AG04450 (cell line): ENCODE results near the gene ZSWIM8. TPM values are rescaled to one million over a fixed set of nuclear protein-coding genes. Genes with fewer than 3 reads are reported as not detected.

Experiments
- CTCF ChIA-PET: fragments of 300-600, 350-600 bp; formaldehyde crosslinking; extraction: SDS; loops from one replicate; lab custom pipeline; 2022; ENCODE audit warnings: antibody characterized with exemption, inconsistent platforms; lab: Charles Lee
- POLR2A ChIA-PET: fragments of 350-600 bp; formaldehyde crosslinking; extraction: SDS; loops from one replicate; lab custom pipeline; 2021; ENCODE audit warnings: antibody characterized with exemption, inconsistent platforms; lab: Yijun Ruan, JAX
- DNase-seq: peaks from one replicate; pipeline ENCODE4 v3.0.0-alpha.2; 2011; ENCODE audit warnings: low read depth, low spot score
- H3K27ac ChIP-seq: one replicate; pipeline ENCODE4 v1.5.1; 2012; ENCODE audit warnings: low read depth, low read length, control low read depth
- H3K27me3 ChIP-seq: one replicate; pipeline ENCODE4 v1.6.0; 2012; ENCODE audit warnings: low read length; ENCODE audit not compliant: control insufficient read depth, insufficient read depth
- H3K4me3 ChIP-seq: 2 replicates; pipeline ENCODE4 v1.5.1; 2011; ENCODE audit warnings: mild to moderate bottlenecking, low read depth, low read length, control low read depth
- H3K9me3 ChIP-seq: 2 replicates; pipeline ENCODE4 v1.5.1; 2012; ENCODE audit warnings: low read length; ENCODE audit not compliant: control insufficient read depth, insufficient read depth
- CTCF ChIP-seq: IDR thresholded peaks from 2 replicates; pipeline ENCODE4 v1.5.1; 2011; ENCODE audit warnings: low read depth, low read length, control low read depth, inconsistent platforms
- polyA plus RNA-seq: library from polyadenylated mRNA; depleted of rRNA; stranded (reverse); fragments of >200 nt; gene quantifications from 2 replicates; pipeline ENCODE4 v1.2.3, GENCODE V29; 2011

The ZSWIM8 gene
- polyA plus RNA-seq, 1 experiment, result 44.2 TPM

GRCh38 chr10:73836427-73836980, 51.1 kb downstream of the ZSWIM8 start:
- Histone ChIP-seq H3K27ac (peak overlapping the region; percentile 81), H3K27me3 (no peaks in the 10 kb centered on the region), H3K9me3 (no peaks in the 10 kb centered on the region), H3K4me3 (no peak overlapping the region)
- POLR2A ChIA-PET, result interaction anchor here (0.6 kb wide), 1 partner anchor 178 kb away, joined by 5 read pairs; no protein-coding TSS in a partner anchor
- CTCF ChIA-PET, result interaction anchor here (0.8 to 2.3 kb wide), 4 partner anchors 9 to 37 kb away, joined by 3 to 8 read pairs (median 4); no protein-coding TSS in a partner anchor
- no peak for TF ChIP-seq CTCF
- DNase-seq, result no peak

GRCh38 chr10:73837072-73837471, 51.7 kb downstream of the ZSWIM8 start:
- DNase-seq, result peak; percentile 42
- ChIA-PET POLR2A (no interaction called here), CTCF (interaction anchor here (0.8 to 2.3 kb wide), 4 partner anchors 8 to 37 kb away, joined by 3 to 8 read pairs (median 4); no protein-coding TSS in a partner anchor)
- TF ChIP-seq CTCF, result no peak
- Histone ChIP-seq H3K27ac (peak overlapping the region; percentile 81), H3K27me3 (no peaks in the 10 kb centered on the region), H3K9me3 (no peaks in the 10 kb centered on the region), H3K4me3 (no peak overlapping the region)

GRCh38 chr10:73838008-73838567, 52.7 kb downstream of the ZSWIM8 start:
- ChIA-PET CTCF (interaction anchor here (1.9 to 2.3 kb wide), 2 partner anchors 10 to 12 kb away, joined by 8 to 9 read pairs; no protein-coding TSS in a partner anchor), POLR2A (no interaction called here)
- no peaks in the 10 kb centered on the region for H3K9me3 ChIP-seq
- no peak overlapping the region for H3K27ac ChIP-seq
- DNase-seq, result no peak
- TF ChIP-seq CTCF, result no peak
- H3K4me3 ChIP-seq, result no peak overlapping the region
- no peaks in the 10 kb centered on the region for H3K27me3 ChIP-seq

- DNase-seq, result no peak
- H3K9me3 ChIP-seq, result no peaks in the 10 kb centered on the region
- CTCF ChIA-PET, result interaction anchor here (0.6 to 1.9 kb wide), 2 partner anchors 10 to 61 kb away, joined by 3 to 9 read pairs; no protein-coding TSS in a partner anchor
- no peak for TF ChIP-seq CTCF
- POLR2A ChIA-PET, result interaction anchor here (0.9 kb wide), 1 partner anchor 27 kb away, joined by 3 read pairs; no protein-coding TSS in a partner anchor
- no peaks in the 10 kb centered on the region for H3K27me3 ChIP-seq
- H3K27ac ChIP-seq, result no peak overlapping the region
- H3K4me3 ChIP-seq, result no peak overlapping the region
Measured at GRCh38 chr10:73838827-73839226, 53.4 kb downstream of the ZSWIM8 start.
